Activated T-cell treated with anti-CD3 and anti-CD28 coated beads for 4 hours (primary cell): ENCODE data around the gene PRDM4.

Experiments
- DNase-seq: peaks from one replicate; pipeline ENCODE4 v3.0.0-alpha.2; 2020

The PRDM4 gene, protein sequence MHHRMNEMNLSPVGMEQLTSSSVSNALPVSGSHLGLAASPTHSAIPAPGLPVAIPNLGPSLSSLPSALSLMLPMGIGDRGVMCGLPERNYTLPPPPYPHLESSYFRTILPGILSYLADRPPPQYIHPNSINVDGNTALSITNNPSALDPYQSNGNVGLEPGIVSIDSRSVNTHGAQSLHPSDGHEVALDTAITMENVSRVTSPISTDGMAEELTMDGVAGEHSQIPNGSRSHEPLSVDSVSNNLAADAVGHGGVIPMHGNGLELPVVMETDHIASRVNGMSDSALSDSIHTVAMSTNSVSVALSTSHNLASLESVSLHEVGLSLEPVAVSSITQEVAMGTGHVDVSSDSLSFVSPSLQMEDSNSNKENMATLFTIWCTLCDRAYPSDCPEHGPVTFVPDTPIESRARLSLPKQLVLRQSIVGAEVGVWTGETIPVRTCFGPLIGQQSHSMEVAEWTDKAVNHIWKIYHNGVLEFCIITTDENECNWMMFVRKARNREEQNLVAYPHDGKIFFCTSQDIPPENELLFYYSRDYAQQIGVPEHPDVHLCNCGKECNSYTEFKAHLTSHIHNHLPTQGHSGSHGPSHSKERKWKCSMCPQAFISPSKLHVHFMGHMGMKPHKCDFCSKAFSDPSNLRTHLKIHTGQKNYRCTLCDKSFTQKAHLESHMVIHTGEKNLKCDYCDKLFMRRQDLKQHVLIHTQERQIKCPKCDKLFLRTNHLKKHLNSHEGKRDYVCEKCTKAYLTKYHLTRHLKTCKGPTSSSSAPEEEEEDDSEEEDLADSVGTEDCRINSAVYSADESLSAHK

DNA sequence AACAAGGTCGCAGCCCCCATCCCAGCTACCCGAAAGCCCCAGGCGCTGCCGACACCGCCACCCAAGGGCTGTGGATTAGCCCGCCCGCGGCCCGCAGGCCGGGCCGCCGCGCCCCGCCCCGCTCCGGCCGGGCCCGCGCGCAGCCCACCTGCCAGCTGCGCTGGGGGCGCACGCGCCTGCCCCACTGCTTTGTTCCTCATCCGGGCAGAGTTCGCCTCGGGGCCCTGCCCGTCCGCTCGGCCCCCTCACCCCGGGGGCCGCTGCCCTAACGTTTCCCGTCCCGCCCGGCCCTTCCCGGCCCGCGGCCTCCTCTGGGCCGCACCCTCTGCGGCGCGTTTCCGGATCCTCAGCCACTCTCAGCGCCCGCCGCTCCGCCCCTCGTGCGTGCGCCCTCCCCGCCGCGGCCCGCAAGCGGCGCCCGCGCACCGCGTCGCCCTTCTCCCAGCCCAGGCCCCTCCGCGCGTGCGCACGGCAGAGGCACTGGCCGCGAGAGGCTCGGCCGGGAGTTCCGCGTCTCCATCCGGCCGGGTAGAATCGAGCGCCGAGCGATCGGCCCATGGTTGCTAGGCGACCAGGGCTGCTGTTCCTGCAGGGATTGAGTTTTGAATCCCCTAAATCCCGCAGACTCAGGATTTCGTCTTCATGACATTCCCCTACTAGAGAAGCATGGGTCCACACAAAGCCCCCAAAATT, at the start of gene PRDM4:
TSS of gene PRDM4 (minus strand) at position 329 of the 693 bp plus-strand sequence. CDS start 622 bp downstream, outside the sequence.
- DNase-seq = peak; percentile 72

- no peak for DNase-seq
These were observed 46.7 kb upstream of the PRDM4 start for GRCh38 chr12:107807471-107808150.

- no peak for DNase-seq
These were observed 44.7 kb upstream of the PRDM4 start for GRCh38 chr12:107805488-107806180.

GRCh38 chr12:107803092-107803491, 42.2 kb upstream of the PRDM4 start:
- DNase-seq = no peak

DNA sequence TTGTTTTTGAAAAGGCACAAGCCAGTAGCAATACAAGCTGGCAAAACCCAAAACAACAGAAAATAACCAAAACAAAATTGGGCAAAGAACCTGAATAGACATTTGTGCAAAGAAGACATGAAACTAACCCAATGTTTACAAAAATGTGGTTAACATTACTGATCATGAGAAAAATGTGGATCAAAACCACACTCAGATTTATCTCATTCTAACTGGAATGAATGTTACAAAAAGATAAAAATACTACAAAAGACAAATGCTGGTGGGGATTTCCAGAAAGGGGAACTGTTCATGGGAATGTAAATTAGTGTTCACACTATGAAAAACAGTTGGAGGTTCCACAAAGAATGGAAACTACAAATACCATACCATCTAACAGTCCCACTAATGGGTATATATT, 40.2 kb upstream of the PRDM4 start:
- DNase-seq = no peak

- no peak for DNase-seq
These were observed 37.6 kb upstream of the PRDM4 start for GRCh38 chr12:107798580-107798979.

DNA sequence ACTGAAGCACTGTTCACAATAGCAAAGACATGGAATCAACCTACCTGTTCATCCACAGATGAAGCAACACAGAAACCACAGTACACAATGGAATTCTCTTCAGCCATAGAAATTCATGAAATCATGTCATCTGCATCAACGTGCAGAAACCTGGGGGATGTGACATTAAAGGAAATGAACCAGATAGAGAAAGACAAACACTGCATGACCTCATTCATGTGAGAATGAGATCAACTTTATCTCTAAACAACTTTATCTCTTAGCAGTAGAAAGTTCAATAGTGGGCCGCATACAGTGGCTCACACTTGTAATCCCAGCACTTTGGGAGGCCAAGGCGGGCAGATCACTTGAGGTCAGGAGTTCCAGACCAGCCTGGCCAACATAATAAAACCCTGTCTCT, 33.5 kb upstream of the PRDM4 start:
- no peak for DNase-seq

DNA sequence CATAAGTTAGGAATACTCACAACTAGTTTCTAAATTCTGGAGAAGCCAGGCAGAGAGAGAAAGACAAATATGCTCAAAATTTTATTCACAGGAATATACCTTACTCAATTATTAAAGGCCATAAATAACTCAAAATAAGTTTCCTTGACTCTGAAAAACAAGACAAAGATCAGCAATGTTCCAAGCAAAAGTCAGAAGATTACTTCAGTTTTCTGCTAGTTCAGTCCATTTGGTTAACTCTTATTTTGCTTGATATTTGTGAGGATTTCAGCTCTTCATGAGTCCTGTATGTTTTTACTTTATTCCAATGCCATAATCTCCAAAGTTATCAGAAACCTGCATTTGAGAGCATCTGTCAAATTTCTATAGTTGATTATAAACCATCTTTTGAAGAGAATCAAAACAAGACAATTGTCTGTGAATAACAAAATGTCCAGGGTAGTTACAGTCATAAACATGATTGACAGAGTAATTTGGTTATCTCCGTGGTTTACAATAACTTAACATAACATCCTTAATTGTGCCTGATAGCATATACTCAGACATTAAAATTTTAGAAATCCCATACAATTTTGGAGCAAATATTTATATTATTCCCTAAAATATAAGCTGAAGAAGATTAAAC, 30.6 kb upstream of the PRDM4 start:
- no peak for DNase-seq

DNA sequence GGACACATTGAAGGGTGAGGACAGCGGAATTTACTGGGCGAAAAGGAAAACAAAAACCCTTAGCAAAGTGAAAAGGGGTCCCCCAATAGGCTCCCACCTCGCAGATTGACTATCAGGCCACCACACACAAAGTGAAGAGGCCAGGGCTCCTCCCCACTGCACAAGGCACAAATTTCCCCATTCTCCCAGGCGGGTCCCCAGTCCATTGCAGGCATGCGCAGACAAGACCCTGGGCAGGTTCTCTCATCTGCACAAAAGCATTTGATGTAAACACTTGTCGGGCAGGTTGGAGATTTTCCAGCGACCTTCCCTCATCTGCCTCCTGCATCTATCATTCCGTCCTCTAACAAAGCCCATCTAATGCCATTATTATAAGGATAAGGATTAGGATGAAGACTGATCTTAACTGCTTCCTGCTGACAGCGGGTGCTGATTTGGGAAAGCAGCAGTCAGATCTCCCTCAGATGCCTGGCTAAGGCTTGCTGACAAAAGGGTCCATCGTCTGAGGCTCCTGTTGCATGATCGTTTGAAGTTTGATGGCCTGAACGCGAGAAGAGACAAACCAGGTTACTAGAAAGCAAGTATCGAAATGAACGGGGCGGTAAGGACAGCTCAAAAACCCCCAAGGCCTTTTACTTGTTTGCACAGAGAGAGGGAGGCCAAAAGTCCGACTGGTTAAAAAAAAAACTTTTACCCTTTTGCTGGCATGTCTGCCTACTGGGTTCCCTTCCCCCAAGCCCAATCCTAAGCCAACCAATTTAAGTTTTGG, 27.9 kb upstream of the PRDM4 start:
- DNase-seq = no peak

DNA sequence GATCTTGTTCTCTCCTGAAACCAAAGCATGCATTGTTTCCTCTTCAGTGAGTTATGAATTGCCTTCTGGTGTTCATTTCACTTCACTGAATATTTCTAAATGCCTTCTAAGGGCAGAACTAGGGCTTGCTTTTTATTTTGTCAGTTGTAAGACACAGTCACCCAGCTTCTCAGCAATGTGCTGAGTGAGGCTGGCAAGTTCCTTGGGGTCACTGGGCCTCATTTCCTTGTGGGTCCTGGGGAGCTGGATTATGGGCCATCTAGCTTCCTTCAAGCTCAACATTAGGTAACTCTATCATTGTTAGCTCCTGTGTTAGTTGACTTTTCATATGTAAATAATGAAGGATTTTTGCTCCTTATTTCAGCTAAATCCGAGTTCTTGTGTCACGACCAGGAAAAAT, 27.3 kb upstream of the PRDM4 start:
- DNase-seq = no peak

- DNase-seq = no peak
These were observed 22.8 kb upstream of the PRDM4 start for GRCh38 chr12:107783406-107784376.

- no peak for DNase-seq
These were observed 21.1 kb upstream of the PRDM4 start for GRCh38 chr12:107782067-107782466.

- DNase-seq = no peak
These were observed 19.4 kb upstream of the PRDM4 start for GRCh38 chr12:107780298-107780697.

DNA sequence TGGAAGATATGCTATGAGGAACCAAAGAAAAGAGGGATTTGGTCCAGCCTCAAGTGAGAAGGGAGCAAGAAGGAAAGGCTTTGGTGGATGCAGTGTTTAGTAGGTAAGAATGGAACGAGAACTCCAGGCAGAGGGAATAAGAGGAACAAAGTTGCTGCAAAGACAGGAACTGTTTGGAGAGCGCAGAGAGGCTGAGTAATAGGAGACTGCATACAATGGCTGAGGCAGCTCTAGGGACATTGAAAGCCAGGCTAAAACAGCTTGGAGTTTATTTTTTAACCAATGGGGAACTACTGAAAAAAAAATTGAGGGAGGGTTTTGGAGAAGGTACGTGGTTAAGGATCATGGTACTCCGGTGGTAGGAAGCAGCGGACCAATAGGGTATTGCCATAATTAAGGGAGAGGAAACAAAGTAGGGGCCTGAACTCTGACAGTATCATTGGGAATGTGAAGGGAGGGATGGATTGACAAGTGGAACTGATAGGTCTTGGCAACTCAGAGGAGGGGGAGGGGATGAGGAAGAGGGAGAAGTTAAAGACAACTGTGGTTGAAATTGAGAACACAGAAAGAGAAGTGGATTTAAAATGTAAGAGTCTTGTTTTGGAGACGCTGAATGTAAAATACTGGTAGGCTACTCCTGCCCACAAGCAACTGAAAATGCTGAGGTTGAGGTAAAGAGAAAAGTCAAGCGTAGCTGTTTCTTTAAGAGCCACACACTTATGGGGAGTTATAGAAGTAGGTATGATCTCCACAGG, 18.3 kb upstream of the PRDM4 start:
- DNase-seq = no peak

GRCh38 chr12:107778383-107779025, 17.6 kb upstream of the PRDM4 start:
- DNase-seq = no peak

GRCh38 chr12:107776171-107776570, 15.2 kb upstream of the PRDM4 start:
- no peak for DNase-seq

GRCh38 chr12:107775093-107775721, 14.3 kb upstream of the PRDM4 start:
- no peak for DNase-seq
